H1 (cell line): ENCODE data around the gene SHQ1. TPM values are rescaled to one million over a fixed set of nuclear protein-coding genes. Genes with fewer than 3 reads are reported as not detected.

Experiments used
- EP300 ChIP-seq, 2 experiments: IDR thresholded peaks; 1 replicate in 1 of 2; 2 replicates in 1 of 2; pipeline ENCODE4 v1.6.1; 2011 to 2012; ENCODE audit warnings: low read depth in 2 of 2, low read length in 2 of 2, mild to moderate bottlenecking in 2 of 2, borderline replicate concordance in 1 of 2, inconsistent platforms in 1 of 2, moderate library complexity in 1 of 2
- polyA plus RNA-seq, 7 experiments: library from polyadenylated mRNA; depleted of rRNA in 3 of 7; stranded (reverse) in 5 of 7; unstranded in 2 of 7; fragments of >200 nt in 5 of 7; fragments of 200-250 nt in 2 of 7; gene quantifications; 1 replicate in 5 of 7; 2 replicates in 1 of 7; 4 replicates in 1 of 7; pipeline versions ENCODE4 v1.2.1 to v1.2.3, GENCODE V29; 2011 to 2013; ENCODE audit warnings: missing spikeins in 2 of 7, mixed read lengths in 2 of 7
- total RNA-seq: library from RNA; stranded (reverse); fragmentation: NEBNext Ultra II Directional; extraction: Animal tissue kit (Norgen Biotek cat#: 25700); gene quantifications from 2 replicates; pipeline ENCODE4 v1.2.1, GENCODE V29; 2021

SHQ1 gene
- total and polyA plus RNA-seq, 2 of the 8 experiments (the other 6 are each of a cell fraction or from before 2014, with no cell fraction given): 10.7 to 34.4 TPM

DNA sequence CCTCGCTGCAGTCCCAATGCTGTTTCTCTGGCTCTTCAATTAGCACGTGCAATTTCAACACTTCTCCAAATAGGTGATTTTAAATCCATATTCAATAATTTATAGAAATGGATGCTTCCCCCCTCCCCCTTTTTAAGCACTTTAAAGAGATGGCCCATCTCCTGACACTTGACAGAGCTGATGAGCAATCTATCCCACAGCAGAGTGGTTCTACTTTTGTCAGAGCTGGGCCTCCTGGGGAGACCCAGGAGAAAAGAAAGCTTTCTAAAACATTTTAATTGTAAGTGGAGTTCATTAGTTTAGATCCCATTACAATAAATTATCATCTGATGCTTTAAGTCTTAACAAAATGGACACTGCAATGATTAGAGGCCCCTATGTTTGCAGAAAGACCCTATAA lies 127.7 kb downstream of the SHQ1 start (continued):
- TF ChIP-seq EP300 (IDR thresholded peaks at IDR 0.05; ENCODE audit: borderline replicate concordance in 1 of 2, low read depth in 2 of 2, low read length in 2 of 2): no peak
